HG03442 (cell line): ENCODE data around the gene XPO6.

Experiments used
- ATAC-seq: cut with Tn5 transposase; IDR thresholded peaks from one replicate; pipeline ENCODE4 v1.9.1; 2021; ENCODE audit warnings: mild to moderate bottlenecking, moderate library complexity; ENCODE audit not compliant: unreplicated experiment

Gene XPO6

DNA sequence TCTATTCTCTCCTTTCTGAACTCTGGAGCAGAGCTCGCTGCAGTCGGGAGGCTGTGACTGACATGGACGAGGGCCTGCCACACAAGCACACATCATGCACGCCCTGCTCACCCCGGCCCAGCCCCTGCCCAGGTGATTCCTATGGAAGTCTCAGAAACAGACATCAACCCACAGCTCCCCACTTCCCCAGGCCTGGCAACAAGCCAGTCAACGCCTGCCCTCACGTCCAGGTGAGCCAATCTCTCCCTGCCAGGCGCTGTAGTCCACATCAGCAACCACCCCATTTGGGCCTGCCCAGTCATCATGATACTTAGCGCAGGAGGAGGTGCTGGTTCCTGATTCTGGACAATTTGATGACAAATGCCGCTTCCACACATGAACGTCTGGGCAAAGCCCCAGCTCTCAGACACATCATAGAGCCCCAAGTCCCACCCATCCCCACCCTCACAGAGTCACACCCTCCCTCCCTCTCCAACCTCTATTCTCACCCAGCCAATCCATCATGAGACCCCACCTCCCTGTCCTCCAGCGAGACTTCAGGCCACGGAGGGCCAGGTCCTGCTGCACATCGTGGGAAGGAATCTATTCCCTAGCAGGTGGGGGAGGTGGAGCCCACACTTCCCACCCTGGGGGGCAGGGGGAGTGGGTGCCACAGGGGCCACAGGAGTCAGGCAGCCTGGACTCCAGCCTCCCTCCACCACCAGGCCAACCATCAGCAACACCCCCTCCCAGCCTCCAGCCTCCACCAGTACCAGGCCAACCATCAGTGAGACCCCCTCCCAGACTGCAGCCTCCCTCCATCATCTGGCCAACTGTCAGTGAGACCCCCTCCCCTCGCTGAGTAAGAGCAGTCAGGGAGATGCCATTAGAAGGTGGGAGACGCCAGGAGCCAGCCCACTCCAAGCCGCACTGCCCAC, 114.5 kb downstream of the XPO6 start:
- ATAC-seq: no peak

DNA sequence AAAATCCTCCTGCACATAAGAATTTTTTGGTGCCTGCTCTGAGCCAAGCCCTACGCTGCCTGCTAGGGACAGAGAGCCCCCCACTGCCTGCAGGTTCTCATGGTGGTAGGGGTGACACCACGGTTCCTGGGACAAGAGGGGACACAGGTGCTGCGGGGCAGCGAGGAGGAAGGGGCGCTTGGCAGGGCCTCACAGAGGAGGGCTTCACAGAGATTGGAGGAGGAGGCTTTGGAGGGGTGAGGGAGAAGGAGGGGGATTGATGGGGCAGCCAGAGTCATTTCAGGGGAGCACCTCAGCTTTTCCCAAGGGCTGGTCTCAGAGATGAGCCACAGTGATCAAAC, 118.4 kb downstream of the XPO6 start:
- no peak for ATAC-seq

DNA sequence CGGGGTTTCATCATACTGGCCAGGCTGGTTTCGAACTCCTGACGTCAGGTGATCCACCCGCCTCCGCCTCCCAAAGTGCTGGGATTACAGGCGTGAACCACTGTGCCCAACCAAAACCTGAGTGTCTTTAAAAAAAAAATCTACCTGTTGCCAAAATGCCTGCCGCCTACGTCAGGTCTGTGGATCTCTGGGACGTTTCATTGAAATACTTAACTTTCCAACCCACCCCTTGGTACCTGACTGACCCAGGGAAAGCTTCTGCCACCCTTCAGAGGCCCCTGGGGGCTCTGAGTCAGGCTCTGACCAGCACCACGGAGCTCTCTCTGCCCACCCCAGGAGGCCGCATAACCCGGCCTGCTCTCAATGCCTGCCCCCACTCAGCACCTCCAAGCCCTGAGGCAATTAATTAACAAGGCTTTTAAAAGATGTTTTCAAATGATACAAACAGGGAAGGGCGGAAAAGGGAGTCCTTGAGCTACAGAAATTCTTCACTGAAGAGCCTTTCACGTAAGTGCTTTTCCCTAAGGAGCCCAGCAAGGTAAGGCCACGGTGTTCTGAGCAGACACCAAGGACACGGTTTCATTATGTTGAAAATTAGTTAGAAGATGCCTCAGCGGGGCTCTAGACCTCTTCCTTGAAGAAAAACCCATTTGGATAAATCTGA, 118.9 kb downstream of the XPO6 start:
- ATAC-seq: no peak

DNA sequence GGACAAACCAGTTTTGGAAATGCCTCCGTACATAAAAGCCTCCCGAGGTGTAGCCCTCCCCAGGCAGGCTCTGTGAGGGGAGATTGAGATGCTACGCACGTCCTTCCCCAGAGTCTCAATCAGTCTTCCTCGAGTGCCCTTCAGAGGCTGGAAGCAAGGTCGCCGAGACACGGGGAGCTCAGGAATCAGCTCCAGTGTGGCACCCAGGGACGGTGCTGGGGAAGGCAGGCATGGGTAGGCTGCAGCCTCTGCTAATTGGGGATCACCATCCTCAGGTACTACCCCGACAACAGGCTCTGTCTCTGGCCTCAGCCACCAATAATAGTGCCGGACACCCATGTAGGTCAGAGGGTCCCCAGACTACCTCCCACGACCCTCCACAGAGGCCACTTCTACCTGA, 120.1 kb downstream of the XPO6 start:
- ATAC-seq: no peak

DNA sequence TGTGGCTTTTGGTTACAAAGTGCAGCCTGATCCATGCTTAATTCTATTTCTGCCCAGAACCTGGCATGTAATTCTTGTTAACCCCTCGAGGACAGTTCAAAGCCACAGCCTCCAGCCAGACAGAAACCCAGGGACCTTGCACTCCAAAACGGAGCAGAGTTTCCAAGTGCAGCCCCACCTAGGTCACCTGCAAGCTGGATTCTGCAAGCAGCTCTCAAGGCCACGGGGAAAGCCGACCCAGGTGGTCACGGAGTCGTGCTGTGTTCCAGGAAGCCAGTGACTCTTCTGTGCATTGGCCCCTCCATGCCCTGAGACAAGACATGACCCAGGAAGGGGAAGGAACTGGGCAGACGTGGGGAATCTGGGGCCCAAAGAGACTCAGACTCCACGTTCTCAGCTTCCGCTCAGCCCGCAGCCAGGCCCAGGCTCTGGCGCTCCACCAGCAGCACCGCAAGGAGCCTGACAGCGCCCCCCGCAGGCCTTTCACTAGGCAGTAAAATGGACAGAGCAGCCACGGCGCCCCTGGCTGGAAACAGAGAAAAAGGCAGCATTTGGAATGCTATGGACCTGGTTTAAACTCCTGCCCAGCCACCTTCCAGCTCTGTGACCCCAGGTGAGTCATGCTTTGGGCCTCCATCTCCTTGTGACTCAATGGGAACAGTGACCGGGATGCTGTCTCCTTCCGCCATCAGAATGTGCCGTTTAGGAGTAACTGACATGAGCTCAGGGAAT, 121.0 kb downstream of the XPO6 start:
- no peak for ATAC-seq

DNA sequence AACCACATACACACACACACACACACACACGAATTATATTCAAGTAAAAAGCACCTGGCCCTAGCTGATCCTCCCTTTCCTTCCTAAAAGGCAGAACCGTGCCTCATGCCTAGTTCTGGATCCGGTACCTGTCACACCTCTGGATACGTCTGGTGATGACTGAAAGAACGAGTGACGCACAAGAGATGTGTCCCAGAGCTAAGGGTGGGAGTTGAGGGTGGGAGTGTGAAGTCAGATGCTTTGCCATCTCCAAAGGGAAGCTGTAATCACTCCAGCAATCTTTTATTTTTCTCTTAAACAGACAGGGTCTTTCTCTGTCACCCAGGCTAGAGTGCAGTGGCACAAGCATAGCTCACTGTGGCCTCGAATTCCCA, 121.8 kb downstream of the XPO6 start:
- no peak for ATAC-seq

DNA sequence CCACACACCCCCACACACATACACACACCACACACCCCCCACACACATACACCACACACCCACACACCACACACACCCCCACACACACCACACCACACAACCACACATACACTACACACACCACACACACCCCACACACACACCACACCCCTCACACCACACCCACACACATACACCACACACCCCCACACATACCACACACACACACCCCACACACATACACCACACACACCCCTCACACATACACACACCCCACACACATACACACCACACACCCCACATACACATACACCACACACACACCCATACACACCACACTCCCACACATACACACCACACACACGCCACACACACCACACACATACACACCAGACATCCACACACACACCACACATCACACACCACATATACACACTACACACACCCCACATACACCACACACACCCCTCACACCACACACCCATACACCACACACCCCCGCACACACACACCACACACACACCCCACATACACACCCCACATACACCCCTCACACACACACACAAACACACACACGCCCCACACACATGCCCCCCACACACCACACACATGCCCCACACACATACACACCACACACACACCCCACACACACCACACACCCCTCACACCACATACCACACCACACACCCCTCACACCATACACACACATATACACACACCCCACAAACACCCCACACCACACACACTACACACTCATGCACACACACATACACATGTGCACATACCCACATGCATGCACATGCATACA, 122.4 kb downstream of the XPO6 start:
- no peak for ATAC-seq

DNA sequence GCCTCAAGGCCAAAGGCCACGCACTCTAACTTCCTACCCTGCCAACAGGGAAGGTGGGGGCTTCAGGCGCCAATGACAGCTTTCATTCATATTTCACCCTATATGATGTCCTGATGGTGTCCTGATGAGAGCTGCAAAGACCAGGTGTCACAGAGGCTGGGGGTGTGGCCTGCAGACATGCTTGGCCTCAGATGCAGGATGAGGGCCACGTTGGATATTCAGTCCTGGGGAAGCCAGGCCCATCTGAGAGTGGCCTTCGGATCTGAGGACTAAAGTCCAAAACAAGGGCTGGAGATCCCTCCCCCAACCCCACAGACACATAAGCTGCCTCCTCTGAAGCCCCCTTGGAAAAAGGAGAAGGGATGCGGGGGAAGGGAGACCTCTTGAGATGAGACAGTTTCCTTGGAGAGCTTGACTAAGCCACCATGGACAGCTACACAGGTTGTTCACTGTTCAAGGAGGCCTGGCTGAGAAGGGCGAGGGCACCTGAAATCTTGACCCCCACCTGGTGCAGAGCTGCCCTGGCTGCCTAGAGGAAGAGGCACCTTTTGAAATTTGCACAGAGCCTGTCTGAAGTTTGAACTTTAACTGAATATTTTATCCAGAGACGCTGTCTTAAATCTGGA, 124.0 kb downstream of the XPO6 start:
- ATAC-seq: no peak

DNA sequence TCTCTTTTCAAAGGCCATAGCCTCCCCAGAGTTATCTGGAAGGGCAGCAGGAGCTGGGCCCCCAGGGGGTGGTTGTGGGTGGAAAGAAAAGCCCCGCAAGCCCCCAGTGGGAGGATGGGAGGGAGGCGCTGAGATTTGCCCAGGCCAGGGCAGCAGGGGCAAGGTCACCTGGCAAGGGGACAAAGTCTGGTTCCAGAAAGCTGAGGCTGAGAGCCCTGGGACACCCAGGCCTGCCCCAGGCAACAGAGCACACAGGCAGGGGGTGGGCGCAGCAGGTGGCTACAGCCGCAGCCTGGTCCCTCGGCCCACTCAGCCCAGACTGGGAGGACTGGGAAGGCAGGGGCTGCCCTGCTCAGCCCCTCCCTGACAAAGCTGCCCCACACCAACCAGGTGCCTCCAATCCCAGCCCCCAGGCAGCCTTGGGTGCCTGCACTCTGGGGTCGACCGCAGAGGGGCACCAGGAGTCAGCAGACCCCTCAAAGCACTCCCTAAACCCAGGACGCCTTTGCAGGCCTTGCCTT, 124.6 kb downstream of the XPO6 start:
- no peak for ATAC-seq

DNA sequence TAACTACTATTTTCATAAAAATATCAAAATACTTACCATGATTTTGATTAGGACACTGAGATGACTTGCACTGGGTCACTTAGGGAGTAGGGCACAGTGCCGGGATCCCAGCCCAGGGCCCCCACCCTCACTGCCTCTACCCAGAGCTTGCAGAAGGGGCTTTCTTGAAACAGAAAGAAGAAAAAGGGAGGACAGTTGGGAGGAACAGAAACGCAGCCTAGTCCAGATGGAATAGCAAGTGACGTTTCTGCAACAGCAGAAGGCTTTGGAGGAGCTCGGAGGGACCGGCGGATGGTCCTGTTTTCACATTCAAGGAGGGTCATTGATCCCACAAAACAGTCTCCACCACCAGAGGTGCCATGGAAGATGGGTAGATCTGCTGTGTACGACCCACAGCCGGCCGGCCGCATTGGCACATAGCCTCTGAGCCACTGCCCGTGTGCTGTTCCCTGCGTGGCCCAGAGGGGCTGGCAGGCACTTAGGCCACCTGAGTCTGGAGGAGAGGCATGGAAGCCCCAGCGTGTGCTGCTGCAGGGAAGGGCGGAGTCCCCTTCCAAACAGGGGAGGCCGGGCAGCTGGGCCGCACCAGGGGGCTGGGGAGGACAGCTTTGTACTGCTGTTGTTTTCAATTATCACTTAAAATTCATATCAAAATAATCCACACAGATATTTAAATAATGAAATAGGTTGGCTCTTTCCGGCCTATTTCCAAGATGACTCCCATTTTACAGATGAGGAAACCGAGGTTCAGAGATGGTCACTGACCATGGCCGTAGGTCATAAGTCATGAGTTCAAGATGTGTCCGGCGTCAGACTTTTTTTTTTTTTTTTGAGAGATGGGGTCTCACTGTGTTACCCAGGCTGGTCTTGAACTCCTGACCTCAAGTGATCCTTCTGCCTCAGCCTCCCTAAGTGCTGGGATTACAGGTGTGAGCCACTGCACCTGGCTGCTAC, 125.3 kb downstream of the XPO6 start:
- no peak for ATAC-seq

DNA sequence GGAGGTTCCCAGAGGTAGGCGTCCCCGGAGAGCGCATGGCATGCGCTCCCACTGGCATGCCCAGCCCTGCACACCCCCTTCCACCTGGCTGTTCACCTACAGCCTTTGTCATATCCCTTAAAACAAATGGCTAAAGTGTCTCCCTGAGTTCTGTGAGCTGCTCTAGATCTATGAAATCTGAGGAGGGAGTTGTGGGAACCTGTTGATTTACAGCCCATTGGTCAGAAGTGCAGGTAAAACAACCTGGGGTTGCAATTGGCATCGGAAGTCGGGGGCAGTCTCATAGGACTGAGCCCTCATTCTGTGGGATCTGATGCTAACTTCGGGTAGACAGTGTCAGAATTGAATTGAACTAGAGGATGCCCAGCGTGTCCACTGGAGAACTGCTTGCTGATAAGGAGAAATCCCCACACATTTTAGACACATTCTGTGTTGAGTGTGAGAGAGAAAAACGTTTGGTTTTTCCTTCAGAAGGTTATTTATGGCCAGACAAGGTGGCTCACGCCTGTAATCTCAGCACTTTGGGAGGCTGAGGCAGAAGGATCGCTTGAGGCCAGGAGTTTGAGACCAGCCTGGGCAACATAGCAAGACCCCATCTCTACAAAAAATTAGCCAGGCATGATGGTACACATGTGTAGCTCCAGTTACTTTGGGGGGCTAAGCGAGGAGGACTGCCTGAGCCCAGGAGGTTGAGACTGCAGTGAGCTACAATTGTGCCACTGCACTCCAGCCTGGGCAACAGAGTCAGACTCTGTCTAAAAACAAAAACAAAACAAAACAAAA, 126.2 kb downstream of the XPO6 start:
- no peak for ATAC-seq

DNA sequence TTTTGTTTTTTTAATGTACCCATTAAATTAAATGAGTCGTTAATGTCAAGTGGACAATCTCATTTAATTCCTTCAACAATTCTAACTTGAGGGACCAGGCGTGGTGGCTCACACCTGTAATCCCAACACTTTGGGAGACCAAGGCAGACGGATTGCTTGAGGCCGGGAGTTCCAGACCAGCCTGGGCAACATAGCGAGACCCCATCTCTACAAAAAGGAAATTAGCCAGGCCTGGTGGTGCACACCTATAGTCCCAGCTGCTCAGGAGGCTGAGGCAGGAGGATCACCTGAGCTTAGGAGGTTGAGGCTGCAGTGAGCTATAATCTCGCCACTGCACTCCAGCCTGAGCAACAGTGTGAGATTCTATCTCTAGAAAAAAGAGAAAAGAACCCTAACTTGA, 127.6 kb downstream of the XPO6 start:
- ATAC-seq: no peak

DNA sequence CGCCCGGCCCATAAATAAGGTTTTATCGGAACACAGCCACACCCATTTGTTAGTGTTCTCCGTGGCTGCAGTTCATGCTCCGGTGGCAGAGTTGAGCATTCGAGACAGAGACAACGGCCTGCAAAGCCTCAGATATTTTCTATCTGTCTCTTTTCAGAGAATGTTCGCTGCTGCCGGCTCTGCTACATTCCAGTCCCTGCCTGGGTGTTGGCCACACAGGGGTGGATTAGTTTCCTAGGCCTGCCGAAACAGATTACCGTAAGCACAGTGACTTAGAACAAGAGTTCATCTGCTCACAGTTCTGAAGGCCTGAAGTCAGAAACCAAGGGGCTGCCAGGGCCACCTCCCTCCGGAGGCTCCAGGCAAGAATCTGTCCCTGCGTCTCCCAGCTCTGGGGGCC, 129.1 kb downstream of the XPO6 start:
- ATAC-seq: no peak

DNA sequence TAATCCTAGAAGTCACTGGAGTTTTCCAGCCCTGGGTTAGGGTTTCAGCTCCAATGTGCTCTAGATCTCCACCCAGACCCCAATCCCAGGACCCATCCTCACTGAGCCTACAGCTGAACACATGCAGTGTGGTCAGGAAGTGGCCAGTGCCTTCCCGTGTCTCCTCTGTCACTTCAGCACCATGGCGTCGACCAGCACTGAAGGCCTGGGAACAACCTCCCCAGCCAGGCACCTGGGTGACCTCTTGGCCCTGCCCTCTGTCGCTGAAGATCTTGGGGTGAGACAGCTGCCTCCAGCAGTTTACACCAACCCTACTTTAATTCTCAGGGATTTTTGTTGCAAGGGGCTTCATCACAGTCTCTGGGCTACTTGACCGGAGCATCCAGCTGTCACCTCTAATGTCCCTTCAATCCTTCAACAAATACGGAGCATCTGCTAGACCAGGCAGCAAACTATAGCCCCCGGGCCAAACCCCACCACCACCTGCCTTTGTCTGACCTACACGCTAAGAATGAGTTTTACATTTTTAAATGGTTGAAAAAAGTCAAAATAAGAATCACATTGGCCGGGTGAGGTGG, 130.3 kb downstream of the XPO6 start:
- no peak for ATAC-seq

DNA sequence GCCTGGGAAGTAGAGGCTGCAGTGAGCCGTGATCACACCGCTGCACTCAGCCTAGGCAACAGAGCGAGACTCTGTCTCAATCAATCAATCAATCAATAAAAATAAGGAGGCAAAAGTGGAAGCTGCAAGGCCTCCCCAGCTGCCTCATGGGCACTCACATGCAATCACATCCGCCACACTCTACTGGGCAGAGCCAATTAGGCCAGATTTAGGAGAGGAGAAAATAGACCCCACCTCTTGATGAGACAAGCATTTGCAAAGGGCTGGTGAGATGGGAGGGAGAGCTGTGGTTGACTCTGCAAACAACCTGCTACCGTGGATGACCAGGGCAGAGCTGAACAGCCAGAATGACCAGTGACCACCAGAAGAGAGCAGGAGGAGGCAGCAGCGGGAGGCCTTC, 133.5 kb downstream of the XPO6 start:
- no peak for ATAC-seq

DNA sequence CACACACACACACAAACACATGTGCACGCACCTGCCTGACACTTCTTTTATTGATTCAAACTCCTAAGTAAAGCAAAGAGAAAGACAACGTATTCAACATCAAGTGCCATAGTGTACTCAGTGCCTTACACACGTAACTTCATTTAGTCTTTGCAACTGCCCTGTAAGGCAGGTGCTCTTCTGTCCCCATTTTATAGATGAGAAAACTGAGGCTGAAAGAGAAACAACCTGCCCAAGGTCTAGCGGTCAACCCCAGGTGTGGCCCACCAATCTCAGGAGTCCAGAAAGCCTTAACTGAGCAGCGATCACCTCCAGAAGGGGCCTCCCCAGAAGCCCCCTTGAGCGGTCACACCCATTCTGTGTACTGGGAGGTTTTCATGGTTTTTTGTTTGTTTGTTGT, 137.9 kb downstream of the XPO6 start:
- no peak for ATAC-seq

DNA sequence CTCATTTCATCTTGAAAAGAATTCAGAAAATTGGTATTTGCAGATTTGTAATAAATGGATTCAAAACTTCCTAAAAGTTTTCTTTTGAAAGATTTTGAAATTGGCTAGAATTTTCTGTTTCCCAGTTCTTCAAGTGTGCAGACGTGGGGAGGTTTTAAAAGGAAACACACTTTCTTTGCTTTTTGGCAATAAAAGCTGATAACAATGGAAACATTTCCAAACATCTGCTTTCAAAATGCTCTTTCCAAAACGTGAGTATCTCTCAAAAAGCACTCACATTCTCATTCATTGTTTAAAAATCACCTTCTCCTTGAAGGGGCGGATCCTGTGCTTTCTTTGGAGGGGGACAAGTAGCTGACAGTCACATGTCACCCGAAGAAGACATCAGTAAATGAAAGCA, 139.7 kb downstream of the XPO6 start:
- no peak for ATAC-seq
